IPS-18a (cell line): ENCODE results near the gene DNAL1.
"Not testable (repeated sequence)": the region's sequence is repeated elsewhere in the genome, so short reads cannot be mapped to it uniquely, and the experiment has no call there.

Source experiments
- H3K27ac ChIP-seq: one replicate; pipeline ENCODE4 v1.5.1; 2013; ENCODE audit warnings: low read length
- H3K27me3 ChIP-seq: one replicate; pipeline ENCODE4 v1.6.1; 2013; ENCODE audit warnings: mild to moderate bottlenecking, low read length; ENCODE audit not compliant: control insufficient read depth, insufficient read depth
- H3K36me3 ChIP-seq: one replicate; pipeline ENCODE4 v1.6.1; 2013; ENCODE audit warnings: low read depth, low read length; ENCODE audit not compliant: control insufficient read depth
- H3K4me1 ChIP-seq: one replicate; pipeline ENCODE4 v1.6.1; 2013; ENCODE audit warnings: low read depth, low read length; ENCODE audit not compliant: control insufficient read depth
- H3K4me3 ChIP-seq: one replicate; pipeline ENCODE4 v1.5.1; 2013; ENCODE audit warnings: low read length
- H3K9ac ChIP-seq: one replicate; pipeline ENCODE4 v1.6.1; 2013; ENCODE audit warnings: mild to moderate bottlenecking, low read length, moderate library complexity
- H3K9me3 ChIP-seq: one replicate; pipeline ENCODE4 v1.6.1; 2013; ENCODE audit warnings: low read depth, low read length; ENCODE audit not compliant: control insufficient read depth

Gene DNAL1

DNA sequence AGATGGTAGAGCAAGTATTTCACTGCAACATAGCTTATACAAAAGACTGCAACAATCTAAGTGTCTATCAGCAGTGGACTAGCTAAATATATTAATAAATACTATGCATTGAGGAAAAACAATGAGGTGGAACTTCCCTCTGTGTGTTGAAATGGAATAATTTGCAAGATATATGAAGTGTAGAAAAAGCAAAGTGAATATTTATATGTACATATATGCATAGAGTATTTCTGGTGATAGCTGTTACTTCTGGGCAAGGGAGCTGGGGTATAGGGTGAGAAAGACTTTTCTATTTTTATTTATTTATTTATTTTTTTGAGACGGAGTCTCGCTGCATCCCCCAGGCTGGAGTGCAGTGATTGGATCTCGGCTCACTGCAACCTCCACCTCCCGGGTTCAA, 33.9 kb downstream of the DNAL1 start:
- Histone ChIP-seq H3K9me3 (no peaks in the 10 kb centered on the region), H3K4me1 (no peaks in the 10 kb centered on the region), H3K36me3 (no peaks in the 10 kb centered on the region), H3K27me3 (no peaks in the 10 kb centered on the region), H3K4me3 (no peak overlapping the region), H3K9ac (no peak overlapping the region), H3K27ac (no peak overlapping the region)

DNA sequence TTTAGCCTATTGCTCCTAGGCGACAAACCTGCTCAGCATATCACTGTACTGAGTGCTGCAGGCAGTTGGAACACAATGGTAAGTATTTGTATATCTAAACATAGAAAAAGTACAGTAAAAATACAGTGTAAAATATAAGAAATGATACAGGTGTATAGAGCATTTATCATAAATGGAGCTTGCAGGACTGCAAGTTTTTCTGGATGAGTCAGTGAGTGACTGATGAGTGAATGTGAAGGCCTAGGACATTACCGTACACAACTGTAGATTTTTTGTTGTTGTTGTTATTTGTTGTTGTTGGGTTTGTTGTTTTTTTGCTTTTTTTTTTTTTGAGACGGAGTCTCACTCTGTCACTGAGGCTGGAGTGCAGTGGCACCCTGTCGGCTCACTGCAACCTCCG, 36.0 kb downstream of the DNAL1 start:
- no peak overlapping the region for H3K27ac ChIP-seq
- H3K36me3 ChIP-seq = no peaks in the 10 kb centered on the region

DNA sequence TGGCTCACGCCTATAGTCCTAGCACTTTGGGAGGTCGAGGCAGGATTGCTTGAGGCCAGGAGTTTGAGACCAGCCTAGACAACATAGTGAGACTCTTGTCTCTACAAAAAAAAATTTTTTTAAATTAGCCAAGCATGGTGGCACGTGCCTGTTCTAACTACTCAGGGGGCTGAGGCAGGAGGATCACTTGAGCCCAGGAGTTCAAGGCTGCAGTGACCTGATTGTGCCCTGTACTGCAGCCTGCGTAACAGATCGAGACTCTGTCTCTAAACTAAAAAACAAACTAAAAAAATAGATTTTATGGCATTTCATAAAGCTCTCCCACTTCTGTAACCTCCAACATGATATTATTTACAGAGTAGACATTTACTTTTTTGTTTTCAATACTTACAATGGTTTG, 39.8 kb downstream of the DNAL1 start:
- no peak overlapping the region for H3K9ac ChIP-seq
- H3K4me1 ChIP-seq = no peaks in the 10 kb centered on the region
- no peak overlapping the region for H3K27ac ChIP-seq
- H3K27me3 ChIP-seq = no peaks in the 10 kb centered on the region
- H3K4me3 ChIP-seq = no peak overlapping the region
- H3K9me3 ChIP-seq = no peaks in the 10 kb centered on the region
- H3K36me3 ChIP-seq = no peaks in the 10 kb centered on the region

More for the DNA sequence above, 36.0 kb downstream of the DNAL1 start:
- Histone ChIP-seq H3K9me3 (no peaks in the 10 kb centered on the region), H3K4me1 (no peaks in the 10 kb centered on the region), H3K9ac (no peak overlapping the region), H3K27me3 (no peaks in the 10 kb centered on the region), H3K4me3 (no peak overlapping the region)

DNA sequence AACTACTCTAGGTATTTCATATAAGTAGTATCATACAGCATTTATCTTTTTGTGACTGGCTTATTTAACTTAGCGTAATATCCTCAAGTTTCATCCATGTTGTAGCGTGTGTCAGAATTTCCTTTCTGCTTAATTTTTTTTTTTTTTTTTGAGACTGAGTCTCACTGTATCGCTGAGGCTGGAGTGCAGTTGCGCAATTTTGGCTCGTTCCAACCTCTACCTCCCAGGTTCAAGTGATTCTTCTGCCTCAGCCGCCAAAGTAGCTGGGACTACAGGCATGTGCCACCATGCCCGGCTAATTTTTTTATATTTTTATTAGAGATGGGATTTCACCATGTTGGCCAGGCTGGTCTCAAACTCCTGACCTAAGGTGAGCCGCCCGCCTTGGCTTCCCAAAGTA, 40.5 kb downstream of the DNAL1 start:
- H3K4me1 ChIP-seq = no peaks in the 10 kb centered on the region
- H3K27ac ChIP-seq = no peak overlapping the region
- no peak overlapping the region for H3K4me3 ChIP-seq
- H3K9me3 ChIP-seq = no peaks in the 10 kb centered on the region
- H3K27me3 ChIP-seq = no peaks in the 10 kb centered on the region
- H3K36me3 ChIP-seq = no peaks in the 10 kb centered on the region
- H3K9ac ChIP-seq = no peak overlapping the region

DNA sequence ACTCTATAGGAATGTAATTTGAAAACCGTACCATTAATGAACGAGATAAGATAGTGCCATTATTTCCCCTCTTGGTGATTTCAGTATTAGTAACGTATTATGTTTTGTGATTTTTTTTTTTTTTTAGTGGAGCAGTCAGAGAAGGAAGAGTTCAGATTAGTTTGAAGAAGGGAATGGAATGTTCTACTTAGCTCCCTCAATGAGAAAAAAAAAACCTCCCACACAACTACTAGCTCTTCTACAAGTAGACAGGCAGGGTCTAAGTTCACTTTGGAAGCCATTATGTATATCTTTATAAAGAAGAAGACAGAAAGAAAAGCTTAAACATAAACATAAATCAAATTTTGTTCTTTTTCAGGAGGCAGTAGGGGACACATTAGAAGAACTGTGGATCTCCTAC, 42.1 kb downstream of the DNAL1 start:
- Histone ChIP-seq H3K36me3 (peaks cover 4% of the 10 kb centered on the region), H3K27ac (no peak overlapping the region)

DNA sequence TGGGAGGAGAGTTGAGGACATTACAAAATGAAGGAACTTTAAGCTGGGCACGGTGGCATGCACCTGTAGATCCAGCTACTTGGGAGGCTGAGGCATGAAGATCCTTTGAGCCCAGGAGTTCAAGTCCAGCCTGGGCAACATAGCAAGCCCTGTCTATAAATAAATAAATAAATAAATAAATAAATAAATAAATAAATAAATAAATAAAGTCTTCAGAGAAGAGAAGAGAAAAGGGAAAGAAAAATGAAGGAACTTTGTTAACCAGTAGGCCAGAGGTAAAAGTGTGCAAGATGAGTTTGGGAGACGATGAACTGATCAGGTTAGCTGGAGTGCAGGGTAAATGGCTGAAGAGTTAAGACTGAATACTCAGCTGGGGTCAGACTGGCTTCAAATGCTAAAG, 49.3 kb downstream of the DNAL1 start:
- Histone ChIP-seq H3K9me3 (no peaks in the 10 kb centered on the region), H3K27me3 (no peaks in the 10 kb centered on the region), H3K4me1 (no peaks in the 10 kb centered on the region), H3K4me3 (no peak overlapping the region), H3K27ac (no peak overlapping the region), H3K36me3 (peaks cover 4% of the 10 kb centered on the region), H3K9ac (no peak overlapping the region)

More for the DNA sequence above, 42.1 kb downstream of the DNAL1 start:
- no peaks in the 10 kb centered on the region for H3K4me1 ChIP-seq
- no peaks in the 10 kb centered on the region for H3K27me3 ChIP-seq
- H3K4me3 ChIP-seq = no peak overlapping the region
- no peaks in the 10 kb centered on the region for H3K9me3 ChIP-seq
- H3K9ac ChIP-seq = no peak overlapping the region

DNA sequence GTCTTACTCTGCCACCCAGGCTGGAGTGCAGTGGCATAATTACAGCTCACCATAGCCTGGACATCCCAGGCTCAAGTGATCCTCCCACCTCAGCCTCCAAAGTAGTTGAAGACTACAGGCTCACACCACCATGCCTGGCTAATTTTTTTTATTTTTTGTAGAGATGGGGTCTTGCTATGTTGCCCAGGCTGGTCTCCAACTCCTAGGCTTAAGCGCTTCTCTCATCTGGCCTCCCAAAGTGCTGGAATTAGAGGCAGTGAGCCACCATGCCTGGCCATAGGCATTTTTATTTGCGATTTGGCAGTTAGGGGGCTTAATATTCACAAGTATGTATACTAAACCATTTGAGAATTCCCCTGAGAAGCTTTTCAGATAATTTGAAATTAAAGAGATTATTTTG, 50.3 kb downstream of the DNAL1 start:
- Histone ChIP-seq H3K9ac (no peak overlapping the region), H3K27me3 (no peaks in the 10 kb centered on the region), H3K27ac (no peak overlapping the region), H3K4me3 (no peak overlapping the region), H3K4me1 (no peaks in the 10 kb centered on the region), H3K9me3 (no peaks in the 10 kb centered on the region), H3K36me3 (peaks cover 4% of the 10 kb centered on the region)

DNA sequence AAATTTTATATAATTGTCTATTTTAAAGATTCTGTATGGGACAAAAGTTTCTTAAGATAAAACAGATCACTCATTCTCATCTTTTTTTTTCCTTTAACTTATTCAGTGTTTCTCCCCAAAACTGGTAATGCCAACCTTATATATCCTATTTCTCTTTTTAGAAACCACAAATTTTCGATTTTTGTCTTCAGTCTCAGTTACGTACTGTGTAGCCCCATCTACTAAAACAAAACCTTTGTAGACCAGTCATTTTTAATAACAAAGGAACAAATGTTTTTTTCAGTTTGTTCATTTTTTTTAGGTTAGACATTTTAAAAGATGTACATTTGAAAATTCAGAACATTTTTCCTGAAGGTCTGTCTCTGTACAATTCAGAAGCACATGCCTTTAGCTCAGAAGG, 51.2 kb downstream of the DNAL1 start:
- Histone ChIP-seq H3K27me3 (no peaks in the 10 kb centered on the region), H3K4me1 (no peaks in the 10 kb centered on the region)

DNA sequence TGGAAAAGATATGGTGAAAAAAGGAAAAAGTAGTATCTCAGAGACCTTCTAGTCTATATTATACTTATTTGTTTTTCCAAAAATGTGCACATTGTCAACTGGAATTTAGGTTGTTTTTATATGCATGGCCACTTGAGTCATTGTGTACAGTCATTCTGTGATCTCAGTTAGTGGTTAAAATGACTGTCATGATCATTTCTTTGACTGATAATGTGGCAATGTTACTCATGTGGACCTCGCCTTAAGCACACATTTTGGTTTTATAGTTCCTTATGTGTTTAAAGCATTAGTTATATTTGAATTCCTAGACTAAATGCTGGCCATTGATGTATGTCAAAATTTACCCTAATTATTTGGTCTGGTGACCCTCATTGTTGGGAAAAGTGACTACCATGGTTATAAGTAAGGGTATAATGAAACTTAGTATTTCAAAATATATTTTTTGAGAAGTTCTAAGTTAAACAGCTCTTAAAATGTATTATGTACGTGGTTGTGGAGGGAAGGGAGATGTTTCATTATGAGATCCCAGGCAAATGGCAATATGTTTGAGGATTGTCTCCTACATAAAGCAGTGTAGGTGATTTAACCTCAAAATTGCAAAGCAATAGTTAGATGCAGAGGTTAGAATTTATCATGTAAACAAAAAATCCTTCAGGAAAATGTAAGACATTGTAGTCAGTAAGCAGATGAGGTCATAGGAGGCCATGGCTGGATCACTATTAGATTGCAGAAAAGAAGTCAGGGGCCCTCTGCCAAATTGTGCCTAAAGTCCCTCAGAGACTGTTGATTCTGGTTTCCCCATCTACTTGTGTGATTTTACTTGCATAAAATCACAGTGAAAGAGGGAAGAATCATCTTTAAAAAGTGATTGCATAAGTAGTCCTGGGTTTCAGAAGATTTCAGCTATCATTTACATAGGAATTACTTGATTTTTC, 51.9 kb downstream of the DNAL1 start:
- Histone ChIP-seq H3K4me3 (no peak overlapping the region), H3K9ac (no peak overlapping the region), H3K27me3 (no peaks in the 10 kb centered on the region), H3K36me3 (no peaks in the 10 kb centered on the region), H3K9me3 (no peaks in the 10 kb centered on the region), H3K4me1 (no peaks in the 10 kb centered on the region), H3K27ac (no peak overlapping the region)

More for the DNA sequence above, 51.2 kb downstream of the DNAL1 start:
- no peak overlapping the region for H3K27ac ChIP-seq
- H3K9me3 ChIP-seq = no peaks in the 10 kb centered on the region
- no peak overlapping the region for H3K4me3 ChIP-seq
- H3K36me3 ChIP-seq = no peaks in the 10 kb centered on the region
- no peak overlapping the region for H3K9ac ChIP-seq

DNA sequence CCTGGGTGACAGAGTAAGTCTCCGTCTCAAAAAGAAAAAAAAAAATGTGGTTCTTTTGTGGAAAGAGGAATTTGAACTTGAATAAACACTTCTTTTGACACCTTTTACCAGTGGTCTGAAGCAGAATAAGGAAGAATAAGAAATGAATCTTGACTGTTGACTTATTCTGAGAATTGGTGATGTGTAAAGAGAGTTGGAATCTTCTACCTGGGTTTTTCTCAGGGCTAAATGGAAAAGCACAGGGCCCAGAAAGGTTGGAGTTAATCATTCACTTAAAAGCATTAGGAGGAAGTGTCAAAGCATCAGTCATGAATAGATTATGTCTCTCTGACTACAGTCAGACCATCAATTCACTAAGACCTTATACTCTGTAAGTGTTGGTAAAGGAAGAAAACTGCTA, 55.5 kb downstream of the DNAL1 start:
- H3K4me1 ChIP-seq = no peaks in the 10 kb centered on the region
- H3K9me3 ChIP-seq = no peaks in the 10 kb centered on the region
- H3K36me3 ChIP-seq = no peaks in the 10 kb centered on the region
- no peak overlapping the region for H3K4me3 ChIP-seq
- H3K9ac ChIP-seq = no peak overlapping the region
- H3K27ac ChIP-seq = no peak overlapping the region
- no peaks in the 10 kb centered on the region for H3K27me3 ChIP-seq

DNA sequence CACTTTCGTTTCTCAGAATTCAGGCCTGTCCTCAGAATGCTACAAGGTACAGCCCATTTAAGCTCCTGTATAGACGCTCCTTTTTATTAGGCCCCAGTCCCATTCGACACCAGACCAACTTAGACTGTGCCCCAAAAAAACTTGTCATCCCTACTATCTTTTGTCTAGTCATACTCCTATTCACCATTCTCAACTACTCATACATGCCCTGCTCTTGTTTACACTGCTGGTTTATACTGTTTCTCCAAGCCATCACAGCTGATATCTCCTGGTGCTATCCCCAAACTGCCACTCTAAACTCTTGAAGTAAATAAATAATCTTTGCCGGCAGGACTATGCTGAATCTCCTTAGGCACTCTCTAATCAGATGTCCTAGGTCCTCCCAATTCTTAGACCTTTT, 63.3 kb downstream of the DNAL1 start:
- H3K27me3 ChIP-seq, H3K27ac ChIP-seq, H3K9ac ChIP-seq, H3K9me3 ChIP-seq, H3K4me3 ChIP-seq, H3K4me1 ChIP-seq, H3K36me3 ChIP-seq: not testable (repeated sequence)

DNA sequence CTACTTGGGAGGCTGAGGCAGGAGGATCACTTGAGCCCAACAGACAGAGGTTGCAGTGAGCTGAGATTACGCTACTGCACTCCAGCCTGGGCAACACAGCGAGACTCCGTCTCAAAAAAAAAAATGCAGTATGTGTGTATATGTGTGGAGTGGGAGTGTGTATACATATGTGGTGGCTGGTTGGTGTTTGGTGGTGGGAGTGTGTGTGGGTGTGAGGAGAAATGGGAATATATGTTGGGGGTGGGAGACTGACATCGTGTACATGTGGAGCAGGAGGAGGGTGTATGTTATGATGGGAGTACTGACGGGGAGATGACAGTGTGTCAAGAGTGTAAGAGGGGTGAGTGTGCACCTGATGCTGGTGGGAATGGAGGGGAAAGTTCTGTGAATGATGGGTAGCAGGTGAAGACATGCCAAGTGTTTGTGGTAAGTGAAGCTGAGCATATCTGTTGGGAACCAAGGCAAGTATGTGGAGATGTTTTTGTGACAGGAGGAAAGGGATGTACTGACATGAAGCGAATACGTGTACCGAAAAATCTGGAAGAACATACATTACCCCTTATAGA, 65.2 kb downstream of the DNAL1 start:
- Histone ChIP-seq H3K9ac (no peak overlapping the region), H3K4me1 (peaks cover 12% of the 10 kb centered on the region), H3K27me3 (peaks cover 6% of the 10 kb centered on the region), H3K9me3 (no peaks in the 10 kb centered on the region), H3K27ac (no peak overlapping the region), H3K36me3 (no peaks in the 10 kb centered on the region), H3K4me3 (no peak overlapping the region)
